ENCODE data around the gene SLC6A7.

The SLC6A7 gene

GRCh38 chr5:150243590-150243989, 53.7 kb downstream of the SLC6A7 start:
- no peak for TF ChIP-seq POLR2A (IDR thresholded peaks at IDR 0.05; ENCODE audit: extremely low read depth, insufficient read length)
- no peak for TF ChIP-seq MYC (IDR thresholded peaks at IDR 0.05; ENCODE audit: low read depth, low read length)
- TF ChIP-seq CTCF (IDR thresholded peaks at IDR 0.05; ENCODE audit: low read depth, low read length) = no peak
- TF ChIP-seq, protein P1, sequence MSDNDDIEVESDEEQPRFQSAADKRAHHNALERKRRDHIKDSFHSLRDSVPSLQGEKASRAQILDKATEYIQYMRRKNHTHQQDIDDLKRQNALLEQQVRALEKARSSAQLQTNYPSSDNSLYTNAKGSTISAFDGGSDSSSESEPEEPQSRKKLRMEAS (IDR thresholded peaks at IDR 0.05; ENCODE audit: low read depth, low read length) = no peak
- H3K4me3 ChIP-seq (ENCODE audit: low read depth, low read length) = no peak overlapping the region
- DNase-seq (ENCODE audit: low read depth) = no peak

GRCh38 chr5:150244209-150244608, 54.3 kb downstream of the SLC6A7 start:
- no peak for DNase-seq (ENCODE audit: low read depth)
- TF ChIP-seq, protein P1 (IDR thresholded peaks at IDR 0.05; ENCODE audit: low read depth, low read length) = no peak
- TF ChIP-seq POLR2A (IDR thresholded peaks at IDR 0.05; ENCODE audit: extremely low read depth, insufficient read length) = no peak
- H3K4me3 ChIP-seq (ENCODE audit: low read depth, low read length) = no peak overlapping the region

DNA sequence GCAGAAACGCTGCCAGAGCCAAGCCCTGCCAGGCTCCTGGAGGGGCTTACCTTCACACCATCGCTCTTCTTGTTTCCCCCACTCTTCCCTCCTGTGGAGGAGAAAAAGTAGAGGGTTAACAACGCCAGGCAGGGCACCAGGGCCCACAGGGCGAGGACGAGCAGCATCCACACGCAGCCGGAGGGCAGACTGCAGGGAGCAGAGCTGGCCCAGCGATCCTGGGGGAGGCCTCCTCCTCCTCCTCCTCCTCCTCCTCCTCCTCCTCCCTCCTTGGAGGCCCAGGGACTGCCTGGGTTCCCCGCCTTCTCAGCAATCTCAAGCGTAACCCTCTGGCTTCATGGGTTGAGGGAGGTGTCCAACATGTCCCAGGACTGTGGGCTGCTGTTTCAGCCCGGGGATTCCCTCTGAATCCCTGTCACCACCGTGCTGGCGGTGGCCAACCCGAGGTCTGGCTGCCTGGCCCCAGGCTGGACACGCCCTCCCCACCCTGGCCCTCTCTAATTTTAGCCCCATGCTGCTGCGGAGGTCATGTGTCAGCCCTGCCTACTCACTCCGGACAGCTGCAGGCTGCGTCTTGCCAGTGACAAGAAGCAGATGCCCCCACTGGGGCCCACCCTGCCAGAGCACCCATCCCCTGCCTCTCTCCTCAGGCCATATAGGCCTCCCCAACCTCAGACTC, 55.4 kb downstream of the SLC6A7 start:
- no peak overlapping the region for H3K4me3 ChIP-seq (ENCODE audit: low read depth, low read length)
- TF ChIP-seq CTCF (IDR thresholded peaks at IDR 0.05; ENCODE audit: low read depth, low read length) (no peak), MYC (IDR thresholded peaks at IDR 0.05; ENCODE audit: low read depth, low read length) (no peak)
- TF ChIP-seq, protein P1 (IDR thresholded peaks at IDR 0.05; ENCODE audit: low read depth, low read length) = no peak
- DNase-seq (ENCODE audit: low read depth) = no peak

- no peak for DNase-seq (ENCODE audit: low read depth)
- no peak overlapping the region for H3K4me3 ChIP-seq (ENCODE audit: low read depth, low read length)
- TF ChIP-seq, protein P1 (IDR thresholded peaks at IDR 0.05; ENCODE audit: low read depth, low read length) = no peak
- no peak for TF ChIP-seq POLR2A (IDR thresholded peaks at IDR 0.05; ENCODE audit: extremely low read depth, insufficient read length)
- no peak for TF ChIP-seq MYC (IDR thresholded peaks at IDR 0.05; ENCODE audit: low read depth, low read length)
- no peak for TF ChIP-seq CTCF (IDR thresholded peaks at IDR 0.05; ENCODE audit: low read depth, low read length)
Measured at GRCh38 chr5:150245808-150246207, 55.9 kb downstream of the SLC6A7 start.

- no peak overlapping the region for H3K4me3 ChIP-seq (ENCODE audit: low read depth, low read length)
- no peak for DNase-seq (ENCODE audit: low read depth)
- TF ChIP-seq POLR2A (IDR thresholded peaks at IDR 0.05; ENCODE audit: extremely low read depth, insufficient read length) (no peak), MYC (IDR thresholded peaks at IDR 0.05; ENCODE audit: low read depth, low read length) (no peak), CTCF (IDR thresholded peaks at IDR 0.05; ENCODE audit: low read depth, low read length) (no peak)
- TF ChIP-seq, protein P1 (IDR thresholded peaks at IDR 0.05; ENCODE audit: low read depth, low read length) = no peak
Measured at GRCh38 chr5:150246429-150246828, 56.6 kb downstream of the SLC6A7 start.

DNA sequence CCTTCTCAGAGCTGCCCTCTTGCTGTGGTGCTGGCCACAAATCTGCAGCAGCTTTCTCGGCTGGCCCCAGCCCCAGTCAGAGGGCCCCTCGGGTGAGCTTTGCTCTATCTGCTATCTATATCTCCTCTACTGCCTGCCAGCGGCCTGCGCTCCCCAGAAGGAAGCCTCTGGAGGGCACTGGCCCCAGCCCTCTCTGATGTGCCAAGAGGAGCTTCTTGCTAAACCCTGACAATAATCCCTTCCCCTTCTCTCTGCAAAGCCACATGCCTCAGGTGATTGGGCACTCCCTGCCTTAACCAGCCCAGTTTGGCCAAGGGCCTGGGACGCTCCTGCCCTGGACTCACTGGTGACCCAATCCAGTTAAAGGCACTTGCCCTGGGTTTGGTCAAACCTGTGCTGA, 57.0 kb downstream of the SLC6A7 start:
- no peak for DNase-seq (ENCODE audit: low read depth)

More for the DNA sequence above, 57.0 kb downstream of the SLC6A7 start:
- H3K4me3 ChIP-seq (ENCODE audit: low read depth, low read length) = no peak overlapping the region
- TF ChIP-seq, protein P1 (IDR thresholded peaks at IDR 0.05; ENCODE audit: low read depth, low read length) = no peak
- no peak for TF ChIP-seq POLR2A (IDR thresholded peaks at IDR 0.05; ENCODE audit: extremely low read depth, insufficient read length)
- TF ChIP-seq MYC (IDR thresholded peaks at IDR 0.05; ENCODE audit: low read depth, low read length) = no peak
- TF ChIP-seq CTCF (IDR thresholded peaks at IDR 0.05; ENCODE audit: low read depth, low read length) = no peak
